K562 (cell line): ENCODE measurements around the gene OR2F2. TPM values are rescaled to one million over a fixed set of nuclear protein-coding genes. Genes with fewer than 3 reads are reported as not detected.

Source experiments
- ATAC-seq: fragments of 200-7000 bp; cut with Tn5 transposase; 3 replicates; pipeline ENCODE4 v1.9.1; 2020; ENCODE audit warnings: moderate library complexity
- BruUV-seq: library from RNA; stranded (reverse); fragments of 400-500 nt; replicated peaks from 2 replicates; lab custom pipeline; 2021; lab: Mats Ljungman, UMichigan
- CTCF ChIA-PET: fragments of 300-600 bp; formaldehyde crosslinking; extraction: SDS; loops from one replicate; lab custom pipeline; 2021; ENCODE audit warnings: low intra/inter-chr PET ratio; lab: Yijun Ruan, JAX
- POLR2A ChIA-PET: fragments of 300-600, 350-650 bp; sonication (Branson Sonifier 250); formaldehyde crosslinking; extraction: SDS; loops from one replicate; lab custom pipeline; 2021; ENCODE audit warnings: antibody characterized with exemption, inconsistent platforms; lab: Yijun Ruan, JAX
- DNase-seq, 4 experiments: peaks; one replicate each; pipeline versions ENCODE4 v3.0.0 to v3.0.0-alpha.2; 2011 to 2018; ENCODE audit warnings: low spot score in 3 of 4, mixed read lengths in 3 of 4; ENCODE audit errors: extremely low read depth in 1 of 4
- FAIRE-seq: peaks from 2 replicates; lab custom pipeline; 2011; peaks lifted over from hg19 to GRCh38; lab: Jason Lieb, UNC
- H2AFZ ChIP-seq: 2 replicates; pipeline ENCODE4 v1.6.0; 2011; ENCODE audit warnings: low read depth, low read length, control low read depth, inconsistent platforms
- H3K27ac ChIP-seq: fragments of 200-600 bp; 3 replicates; pipeline ENCODE4 v1.8.0; 2011; ENCODE audit warnings: low read depth, mild to moderate bottlenecking, control low read depth, inconsistent platforms, low read length, moderate library complexity, mixed read lengths; ENCODE audit errors: extremely low read depth
- H3K27me3 ChIP-seq, 2 experiments: fragments of 300-600 bp in 1 of 2; 2 replicates in 1 of 2; 3 replicates in 1 of 2; pipeline versions ENCODE4 v1.6.0 to v1.8.0; 2011; ENCODE audit warnings: inconsistent platforms in 2 of 2, low read length in 2 of 2, mild to moderate bottlenecking in 1 of 2, mixed read lengths in 1 of 2, moderate library complexity in 1 of 2; ENCODE audit not compliant: control insufficient read depth in 2 of 2, insufficient read depth in 2 of 2
- H3K36me3 ChIP-seq: fragments of 300-600 bp; 3 replicates; pipeline ENCODE4 v1.8.0; 2011; ENCODE audit warnings: mild to moderate bottlenecking, low read length, inconsistent platforms; ENCODE audit not compliant: control insufficient read depth, insufficient read depth
- H3K4me1 ChIP-seq, 2 experiments: fragments of 200-600 bp in 1 of 2; replicated peaks in 1 of 2; 2 replicates in 1 of 2; 3 replicates in 1 of 2; pipeline versions ENCODE4 v1.5.1 to v1.8.0; 2011; ENCODE audit warnings: inconsistent platforms in 2 of 2, low read length in 2 of 2, mild to moderate bottlenecking in 1 of 2, mixed read lengths in 1 of 2, moderate library complexity in 1 of 2; ENCODE audit not compliant: control insufficient read depth in 2 of 2, insufficient read depth in 2 of 2
- H3K4me2 ChIP-seq: 2 replicates; pipeline ENCODE4 v1.6.1; 2011; ENCODE audit warnings: low read length, control low read depth, inconsistent platforms, mixed read lengths; ENCODE audit not compliant: insufficient read depth
- H3K4me3 ChIP-seq: fragments of 200-600 bp; sonication (generic), shearing (Covaris generic); 2 replicates; pipeline ENCODE4 v1.5.1; 2016; ENCODE audit warnings: control low read depth, inconsistent platforms
- H3K79me2 ChIP-seq: fragments of 200-600 bp; 3 replicates; pipeline ENCODE4 v1.8.0; 2011; ENCODE audit warnings: low read length, inconsistent platforms; ENCODE audit not compliant: control insufficient read depth, insufficient read depth
- H3K9ac ChIP-seq, 2 experiments: 2 replicates each; pipeline versions ENCODE4 v1.6.0 to v1.6.1; 2011; ENCODE audit warnings: low read depth in 2 of 2, low read length in 2 of 2, control low read depth in 1 of 2, inconsistent platforms in 1 of 2, mild to moderate bottlenecking in 1 of 2, mixed read lengths in 1 of 2; ENCODE audit not compliant: insufficient read depth in 1 of 2
- H3K9me1 ChIP-seq: one replicate; pipeline ENCODE4 v1.6.0; 2011; ENCODE audit warnings: inconsistent platforms, mild to moderate bottlenecking, low read length, moderate library complexity; ENCODE audit not compliant: control insufficient read depth, insufficient read depth
- H3K9me3 ChIP-seq: replicated peaks from 2 replicates; pipeline ENCODE4 v1.5.1; 2011; ENCODE audit warnings: low read depth, low read length, inconsistent platforms; ENCODE audit not compliant: control insufficient read depth, insufficient read depth
- H4K20me1 ChIP-seq: replicated peaks from 2 replicates; pipeline ENCODE4 v1.6.1; 2011; ENCODE audit warnings: low read length, inconsistent platforms, mixed read lengths; ENCODE audit not compliant: control insufficient read depth, insufficient read depth
- ARID3B ChIP-seq: fragments of 250-450 bp; sonication (Bioruptor Pico); IDR thresholded peaks from 2 replicates; pipeline ENCODE4 v1.4.0; 2020; ENCODE audit warnings: borderline replicate concordance
- BRF2 ChIP-seq: IDR thresholded peaks from 3 replicates; pipeline ENCODE4 v1.6.1; 2011; ENCODE audit warnings: borderline replicate concordance, mild to moderate bottlenecking; ENCODE audit not compliant: insufficient read length, insufficient read depth
- POLR2H ChIP-seq: IDR thresholded peaks from 2 replicates; pipeline ENCODE4 v1.6.1; 2016; ENCODE audit warnings: missing genetic modification characterization, low read depth, mild to moderate bottlenecking, control low read depth, missing compliant biosample characterization, moderate library complexity
- SMARCA4 ChIP-seq: fragments of 450-650 bp; IDR thresholded peaks from 2 replicates; pipeline ENCODE4 v1.6.1; 2016
- ZNF609 ChIP-seq: sonication (generic); formaldehyde crosslinking; IDR thresholded peaks from 2 replicates; pipeline ENCODE4 v1.8.1; 2023; ENCODE audit warnings: missing genetic modification reagents, mild to moderate bottlenecking, borderline replicate concordance
- WGBS: fragments of 100-300 bp; shearing (Covaris generic); methylation state at CpG from one replicate; pipeline ENCODE4 v1.1.6; 2016; ENCODE audit warnings: low coverage, mixed read lengths; ENCODE audit not compliant: insufficient coverage; ENCODE audit errors: missing lambda C conversion rate; 5-methylcytosine and 5-hydroxymethylcytosine counted together
- in situ Hi-C: fragments of 300-500 bp; cut with MboI; formaldehyde crosslinking; loops from 4 replicates; pipeline ENCODE4 v1.15.0; 2018; ENCODE audit warnings: inconsistent platforms, mixed read lengths
- intact Hi-C: fragments of 100-400 bp; cut with micrococcal nuclease; formaldehyde crosslinking; loops from 2 replicates; pipeline ENCODE4 v1.14.2; 2022
- polyA plus RNA-seq, 8 experiments: library from polyadenylated mRNA; depleted of rRNA in 4 of 8; stranded (reverse) in 5 of 8; unstranded in 3 of 8; fragments of >200 nt; fragmentation: Nextera tagmentation in 2 of 8; fragmentation: Illumina TruSeq in 1 of 8; extraction: Ambion mirVana in 2 of 8; extraction: Trizol in 1 of 8; gene quantifications; 2 replicates each; pipeline versions ENCODE4 v1.2.1 to v1.2.3, GENCODE V29; 2011 to 2014; ENCODE audit warnings: inconsistent platforms in 1 of 8, missing spikeins in 1 of 8
- total RNA-seq, 7 experiments: library from RNA; depleted of rRNA in 6 of 7; stranded (reverse); fragments of >200 nt in 6 of 7; fragmentation: Illumina TruSeq in 2 of 7; extraction: Trizol in 2 of 7; gene quantifications; 2 replicates each; pipeline versions ENCODE4 v1.2.1 to v1.2.3, GENCODE V29; 2011 to 2021; ENCODE audit warnings: low replicate concordance in 1 of 7

The OR2F2 gene
- total and polyA plus RNA-seq, 9 of the 15 experiments (the other 6 are each of a cell fraction or from before 2014, with no cell fraction given): not detected

DNA sequence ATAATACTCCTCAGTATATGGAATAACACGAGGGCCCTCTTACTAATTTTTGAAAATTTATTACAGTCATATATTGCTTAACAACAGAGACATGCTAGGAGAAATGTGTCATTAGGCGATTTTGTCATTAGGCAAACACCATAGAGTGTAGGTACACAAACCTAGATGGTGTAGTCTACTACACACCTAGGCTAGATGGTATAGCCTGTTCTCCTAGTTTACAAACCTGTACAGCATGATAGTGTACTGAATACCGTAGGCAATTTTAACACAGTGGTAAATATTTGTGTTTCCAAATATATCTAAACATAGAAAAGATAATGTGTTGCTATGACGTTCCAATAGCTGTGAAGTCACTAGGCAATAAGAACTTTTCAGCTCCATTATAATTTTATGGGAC, 32.4 kb downstream of the OR2F2 start:
- H3K9ac ChIP-seq: no peak overlapping the region
- in situ Hi-C loops: no loop called here
- no peaks in the 10 kb centered on the region for H4K20me1 ChIP-seq
- intact Hi-C loops: no loop called here
- 2% methylated on average over 4 of the region's 4 CpGs for WGBS
- no peaks in the 10 kb centered on the region for H3K9me3 ChIP-seq
- H3K27ac ChIP-seq: no peak overlapping the region
- no peak; the same call in 2 of the 3 replicates for ATAC-seq
- H3K4me2 ChIP-seq: no peak overlapping the region
- H2AFZ ChIP-seq: no peak overlapping the region
- no peaks in the 10 kb centered on the region for H3K9me1 ChIP-seq
- no peaks in the 10 kb centered on the region for H3K27me3 ChIP-seq
- no peak overlapping the region for H3K4me3 ChIP-seq
- POLR2A ChIA-PET: interaction anchor here (0.5 kb wide), 1 partner anchor 96 kb away, joined by 3 read pairs; no protein-coding TSS in a partner anchor
- no peaks in the 10 kb centered on the region for H3K4me1 ChIP-seq
- BruUV-seq: no TSS peak
- no peak for FAIRE-seq
- DNase-seq: no peak
- CTCF ChIA-PET: no interaction called here
- H3K36me3 ChIP-seq: no peaks in the 10 kb centered on the region
- no peaks in the 10 kb centered on the region for H3K79me2 ChIP-seq
- TF ChIP-seq BRF2: no peak
- no peak for TF ChIP-seq POLR2H (tag)
- TF ChIP-seq ARID3B (CRISPR knock-in tag): no peak
- no peak for TF ChIP-seq SMARCA4
- TF ChIP-seq ZNF609 (CRISPR knock-in tag): no peak
